ENCODE results near the gene MYO16. TPM values are rescaled to one million over a fixed set of nuclear protein-coding genes. Genes with fewer than 3 reads are reported as not detected.

The MYO16 gene
- total and polyA plus RNA-seq, 2 experiments from 2014 or later = 0.13 to 0.23 TPM

DNA sequence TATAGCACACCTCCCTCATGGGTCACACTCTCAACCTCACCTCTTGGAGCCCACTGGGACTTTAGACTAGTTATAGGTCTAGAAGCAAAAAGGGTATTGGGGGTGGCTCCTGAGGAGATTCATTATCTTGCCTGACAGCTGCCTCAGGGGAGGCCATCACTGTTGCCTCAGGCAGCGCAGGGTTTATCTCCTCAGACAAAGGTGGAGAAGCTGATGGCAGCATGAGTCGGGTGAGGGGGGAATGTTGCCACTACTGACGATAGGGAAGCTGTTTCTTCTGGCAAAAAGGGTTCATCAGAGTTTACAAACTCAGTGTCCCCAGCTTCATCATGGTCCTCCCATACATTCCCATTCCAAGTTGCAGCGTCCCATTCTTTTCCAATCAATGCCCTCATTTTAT lies 594.6 kb downstream of the MYO16 start:
- H3K4me1 ChIP-seq (ENCODE audit: insufficient read depth) = no peaks in the 10 kb centered on the region
- no peak for DNase-seq (ENCODE audit: low spot score)
- H3K4me3 ChIP-seq = no peak overlapping the region
- no peaks in the 10 kb centered on the region for H3K9me2 ChIP-seq (replicated peaks; ENCODE audit: insufficient read depth)
- no peaks in the 10 kb centered on the region for H3K36me3 ChIP-seq (replicated peaks; ENCODE audit: insufficient read depth, low read depth)
- H2AFZ ChIP-seq = no peak overlapping the region
- no peaks in the 10 kb centered on the region for H3K79me2 ChIP-seq
- H4K20me1 ChIP-seq (ENCODE audit: insufficient read depth, poor library complexity, severe bottlenecking) = no peaks in the 10 kb centered on the region
- no peak overlapping the region for H3K4me2 ChIP-seq
- no peaks in the 10 kb centered on the region for H3K27me3 ChIP-seq
- TF ChIP-seq EZH2 (IDR thresholded peaks at IDR 0.05; ENCODE audit: borderline replicate concordance) (no peak), EZH2phosphoT487 (IDR thresholded peaks at IDR 0.05; ENCODE audit: low read depth, severe bottlenecking, unreplicated experiment) (no peak)
- TF ChIP-seq, protein P1, sequence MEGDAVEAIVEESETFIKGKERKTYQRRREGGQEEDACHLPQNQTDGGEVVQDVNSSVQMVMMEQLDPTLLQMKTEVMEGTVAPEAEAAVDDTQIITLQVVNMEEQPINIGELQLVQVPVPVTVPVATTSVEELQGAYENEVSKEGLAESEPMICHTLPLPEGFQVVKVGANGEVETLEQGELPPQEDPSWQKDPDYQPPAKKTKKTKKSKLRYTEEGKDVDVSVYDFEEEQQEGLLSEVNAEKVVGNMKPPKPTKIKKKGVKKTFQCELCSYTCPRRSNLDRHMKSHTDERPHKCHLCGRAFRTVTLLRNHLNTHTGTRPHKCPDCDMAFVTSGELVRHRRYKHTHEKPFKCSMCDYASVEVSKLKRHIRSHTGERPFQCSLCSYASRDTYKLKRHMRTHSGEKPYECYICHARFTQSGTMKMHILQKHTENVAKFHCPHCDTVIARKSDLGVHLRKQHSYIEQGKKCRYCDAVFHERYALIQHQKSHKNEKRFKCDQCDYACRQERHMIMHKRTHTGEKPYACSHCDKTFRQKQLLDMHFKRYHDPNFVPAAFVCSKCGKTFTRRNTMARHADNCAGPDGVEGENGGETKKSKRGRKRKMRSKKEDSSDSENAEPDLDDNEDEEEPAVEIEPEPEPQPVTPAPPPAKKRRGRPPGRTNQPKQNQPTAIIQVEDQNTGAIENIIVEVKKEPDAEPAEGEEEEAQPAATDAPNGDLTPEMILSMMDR (IDR thresholded peaks at IDR 0.05; ENCODE audit: poor library complexity) = no peak
- 81% methylated on average over 4 of the region's 4 CpGs for WGBS (ENCODE audit: low lambda C conversion rate, missing lambda C conversion rate)
- no peaks in the 10 kb centered on the region for H3K9me3 ChIP-seq (ENCODE audit: low read depth)
- H3K27ac ChIP-seq = no peak overlapping the region

DNA sequence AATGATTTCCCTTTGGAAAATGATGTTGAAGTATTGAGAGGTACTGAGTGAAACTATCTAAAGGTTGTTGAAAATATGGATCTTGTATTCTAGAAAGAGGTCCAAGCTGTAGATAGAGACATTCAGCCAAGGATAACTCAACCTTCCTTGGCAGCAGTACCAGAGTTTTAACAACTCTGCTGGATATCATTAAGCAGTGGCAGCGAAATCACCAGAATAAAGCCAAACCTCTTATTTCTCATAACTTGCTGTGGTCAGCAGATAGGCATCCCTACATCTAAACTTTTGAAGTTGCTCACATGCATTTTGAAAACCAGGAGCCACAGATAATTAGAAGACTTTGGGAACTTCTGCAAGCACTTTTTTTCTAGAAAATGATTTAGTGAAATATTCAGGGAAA lies 597.2 kb downstream of the MYO16 start:
- H3K79me2 ChIP-seq = no peaks in the 10 kb centered on the region
- no peaks in the 10 kb centered on the region for H4K20me1 ChIP-seq (ENCODE audit: insufficient read depth, poor library complexity, severe bottlenecking)
- 83% methylated on average over 1 of the region's 1 CpG for WGBS (ENCODE audit: low lambda C conversion rate, missing lambda C conversion rate)
- H3K9me3 ChIP-seq (ENCODE audit: low read depth) = no peaks in the 10 kb centered on the region
- no peak overlapping the region for H2AFZ ChIP-seq
- no peaks in the 10 kb centered on the region for H3K4me1 ChIP-seq (ENCODE audit: insufficient read depth)
- H3K9me2 ChIP-seq (replicated peaks; ENCODE audit: insufficient read depth) = no peaks in the 10 kb centered on the region
- H3K36me3 ChIP-seq (replicated peaks; ENCODE audit: insufficient read depth, low read depth) = no peaks in the 10 kb centered on the region
- no peaks in the 10 kb centered on the region for H3K27me3 ChIP-seq
- H3K27ac ChIP-seq = no peak overlapping the region
- no peak for DNase-seq (ENCODE audit: low spot score)
- TF ChIP-seq EZH2 (IDR thresholded peaks at IDR 0.05; ENCODE audit: borderline replicate concordance) = no peak
- TF ChIP-seq, protein P1 (IDR thresholded peaks at IDR 0.05; ENCODE audit: poor library complexity) = no peak
- no peak for TF ChIP-seq EZH2phosphoT487 (IDR thresholded peaks at IDR 0.05; ENCODE audit: low read depth, severe bottlenecking, unreplicated experiment)
- no peak overlapping the region for H3K4me2 ChIP-seq
- H3K4me3 ChIP-seq = no peak overlapping the region

DNA sequence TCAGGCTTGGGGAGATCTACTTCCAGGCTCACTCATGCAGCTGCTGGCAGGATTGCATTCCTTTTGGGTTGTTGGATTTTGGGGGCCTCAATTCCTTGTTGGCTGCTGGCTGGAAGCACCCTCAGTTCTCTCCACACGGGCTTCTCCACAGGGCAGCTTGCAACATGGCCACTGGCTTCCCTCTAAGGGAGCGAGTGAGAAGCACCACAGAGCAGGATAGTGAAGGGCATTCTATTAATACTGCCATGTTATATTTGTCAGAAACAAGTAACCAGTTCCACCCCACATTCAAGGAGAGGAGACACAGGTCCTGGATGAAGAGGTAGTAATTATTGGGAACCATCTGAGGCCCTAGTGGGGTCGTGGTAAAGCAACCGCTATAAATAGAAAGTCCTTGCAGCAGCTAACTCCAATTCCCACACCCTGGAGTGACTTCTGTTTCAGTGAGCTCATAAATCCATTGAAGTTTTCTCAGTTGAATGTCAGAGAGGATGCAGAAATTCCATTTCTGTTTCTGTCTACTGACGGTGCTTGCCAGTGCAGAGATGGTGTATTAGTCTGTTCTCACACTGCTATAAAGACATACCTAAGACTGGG lies 598.0 kb downstream of the MYO16 start:
- no peak overlapping the region for H3K4me2 ChIP-seq
- no peak overlapping the region for H2AFZ ChIP-seq
- no peaks in the 10 kb centered on the region for H3K36me3 ChIP-seq (replicated peaks; ENCODE audit: insufficient read depth, low read depth)
- TF ChIP-seq, protein P1 (IDR thresholded peaks at IDR 0.05; ENCODE audit: poor library complexity) = no peak
- TF ChIP-seq EZH2phosphoT487 (IDR thresholded peaks at IDR 0.05; ENCODE audit: low read depth, severe bottlenecking, unreplicated experiment) (no peak), EZH2 (IDR thresholded peaks at IDR 0.05; ENCODE audit: borderline replicate concordance) (no peak)
- no peak overlapping the region for H3K27ac ChIP-seq
- DNase-seq (ENCODE audit: low spot score) = no peak
- no peak overlapping the region for H3K4me3 ChIP-seq
- no peaks in the 10 kb centered on the region for H3K9me2 ChIP-seq (replicated peaks; ENCODE audit: insufficient read depth)
- no peaks in the 10 kb centered on the region for H3K79me2 ChIP-seq
- no peaks in the 10 kb centered on the region for H4K20me1 ChIP-seq (ENCODE audit: insufficient read depth, poor library complexity, severe bottlenecking)
- H3K4me1 ChIP-seq (ENCODE audit: insufficient read depth) = no peaks in the 10 kb centered on the region
- no peaks in the 10 kb centered on the region for H3K27me3 ChIP-seq
- H3K9me3 ChIP-seq (ENCODE audit: low read depth) = no peaks in the 10 kb centered on the region
- 72% methylated on average over 5 of the region's 5 CpGs for WGBS (ENCODE audit: low lambda C conversion rate, missing lambda C conversion rate)

Data from hepatocyte (in vitro differentiated cells).